GM12878 (cell line): ENCODE measurements around the gene DENND1C.
A peak's percentile ranks its signal among the peaks of the same experiment; 100 is the strongest.

Experiments
- BACH1 ChIP-seq: fragments of 450-650 bp; IDR thresholded peaks from 2 replicates; pipeline ENCODE4 v1.6.1; 2017; ENCODE audit warnings: mild to moderate bottlenecking, borderline replicate concordance
- CHD2 ChIP-seq: IDR thresholded peaks from 2 replicates; pipeline ENCODE4 v1.6.1; 2011; ENCODE audit warnings: low read depth, low read length, improper control_type of control experiment, borderline replicate concordance
- HDAC2 ChIP-seq: fragments of 200-600 bp; sonication (generic); IDR thresholded peaks from 2 replicates; pipeline ENCODE4 v1.6.1; 2017
- JUND ChIP-seq: IDR thresholded peaks from 2 replicates; pipeline ENCODE4 v1.6.1; 2012; ENCODE audit warnings: low read depth, mild to moderate bottlenecking, low read length, improper control_type of control experiment, moderate library complexity
- NRF1 ChIP-seq: conservative IDR thresholded peaks from 2 replicates; pipeline ENCODE4 v1.6.1; 2011; ENCODE audit warnings: mild to moderate bottlenecking, low read depth, low read length, improper control_type of control experiment
- POLR2A ChIP-seq: IDR thresholded peaks from 2 replicates; pipeline ENCODE4 v1.6.1; 2011; ENCODE audit warnings: low read depth, mild to moderate bottlenecking, low read length
- SMC3 ChIP-seq: IDR thresholded peaks from 2 replicates; pipeline ENCODE4 v1.6.1; 2011; ENCODE audit warnings: low read length, improper control_type of control experiment, borderline replicate concordance
- TARDBP ChIP-seq: IDR thresholded peaks from 2 replicates; pipeline ENCODE4 v1.6.1; 2016; ENCODE audit warnings: borderline replicate concordance
- ZBED1 ChIP-seq: IDR thresholded peaks from 2 replicates; pipeline ENCODE4 v1.6.1; 2016; ENCODE audit warnings: borderline replicate concordance
- TF ChIP-seq, protein P1 (sequence below): fragments of 150-350 bp; IDR thresholded peaks from 2 replicates; pipeline ENCODE4 v1.6.1; 2014; ENCODE audit warnings: mild to moderate bottlenecking, low read depth, low read length
- TF ChIP-seq, protein P2 (sequence below), 3 experiments: IDR thresholded peaks in 2 of 3; conservative IDR thresholded peaks in 1 of 3; 2 replicates each; pipeline ENCODE4 v1.5.1; 2011; ENCODE audit warnings: low read depth in 3 of 3, low read length in 3 of 3, mild to moderate bottlenecking in 3 of 3, control low read depth in 2 of 3, moderate library complexity in 2 of 3, inconsistent platforms in 1 of 3, mixed read lengths in 1 of 3; ENCODE audit not compliant: control insufficient read depth in 2 of 3, insufficient read depth in 1 of 3; ENCODE audit errors: extremely low read depth in 1 of 3
- TF ChIP-seq, protein P3 (sequence below): IDR thresholded peaks from 2 replicates; pipeline ENCODE4 v1.6.1; 2012; ENCODE audit warnings: mild to moderate bottlenecking, low read depth, low read length

DNA sequence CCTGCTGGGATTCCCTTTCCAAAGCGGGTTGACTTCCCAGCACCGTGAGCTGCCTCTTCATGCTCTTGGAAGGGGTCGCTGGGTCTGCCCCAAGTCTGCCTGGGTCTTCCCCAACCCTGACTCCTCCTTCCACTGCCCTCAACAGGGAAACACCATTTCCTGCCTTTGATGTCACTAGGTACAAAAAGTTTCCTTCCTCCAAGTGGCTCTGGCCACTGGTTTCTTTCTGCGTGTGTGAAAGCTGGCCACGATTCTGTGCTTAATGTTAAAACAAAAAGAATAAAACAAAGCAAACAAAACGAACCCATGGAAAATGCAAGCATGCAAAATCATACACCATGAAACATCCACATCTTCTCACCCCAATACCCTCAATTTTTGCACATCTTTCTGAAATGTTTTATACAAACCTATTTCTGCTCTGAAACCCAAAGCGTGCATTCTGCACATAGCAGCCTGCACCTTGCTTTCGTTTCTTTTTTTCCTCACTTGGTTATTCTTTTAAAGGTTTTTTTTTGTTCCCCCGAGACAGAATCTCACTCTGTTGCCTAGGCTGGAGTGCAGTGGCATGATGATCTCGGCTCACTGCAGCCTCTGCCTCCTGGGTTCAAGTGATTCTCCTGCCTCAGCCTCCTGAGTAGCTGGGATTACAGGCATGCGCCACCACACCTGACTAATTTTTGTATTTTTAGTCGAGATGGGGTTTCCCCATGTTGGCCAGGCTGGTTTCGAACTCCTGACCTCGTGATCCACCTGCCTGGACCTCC lies 36.7 kb upstream of the DENND1C start:
- no peak for TF ChIP-seq TARDBP
- TF ChIP-seq, protein P1, sequence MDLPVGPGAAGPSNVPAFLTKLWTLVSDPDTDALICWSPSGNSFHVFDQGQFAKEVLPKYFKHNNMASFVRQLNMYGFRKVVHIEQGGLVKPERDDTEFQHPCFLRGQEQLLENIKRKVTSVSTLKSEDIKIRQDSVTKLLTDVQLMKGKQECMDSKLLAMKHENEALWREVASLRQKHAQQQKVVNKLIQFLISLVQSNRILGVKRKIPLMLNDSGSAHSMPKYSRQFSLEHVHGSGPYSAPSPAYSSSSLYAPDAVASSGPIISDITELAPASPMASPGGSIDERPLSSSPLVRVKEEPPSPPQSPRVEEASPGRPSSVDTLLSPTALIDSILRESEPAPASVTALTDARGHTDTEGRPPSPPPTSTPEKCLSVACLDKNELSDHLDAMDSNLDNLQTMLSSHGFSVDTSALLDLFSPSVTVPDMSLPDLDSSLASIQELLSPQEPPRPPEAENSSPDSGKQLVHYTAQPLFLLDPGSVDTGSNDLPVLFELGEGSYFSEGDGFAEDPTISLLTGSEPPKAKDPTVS = no peak
- TF ChIP-seq NRF1 = no peak
- peak; percentile 79 for TF ChIP-seq HDAC2
- no peak; the same call in 1 of the 2 replicates for TF ChIP-seq POLR2A
- TF ChIP-seq JUND = no peak
- TF ChIP-seq, protein P2, sequence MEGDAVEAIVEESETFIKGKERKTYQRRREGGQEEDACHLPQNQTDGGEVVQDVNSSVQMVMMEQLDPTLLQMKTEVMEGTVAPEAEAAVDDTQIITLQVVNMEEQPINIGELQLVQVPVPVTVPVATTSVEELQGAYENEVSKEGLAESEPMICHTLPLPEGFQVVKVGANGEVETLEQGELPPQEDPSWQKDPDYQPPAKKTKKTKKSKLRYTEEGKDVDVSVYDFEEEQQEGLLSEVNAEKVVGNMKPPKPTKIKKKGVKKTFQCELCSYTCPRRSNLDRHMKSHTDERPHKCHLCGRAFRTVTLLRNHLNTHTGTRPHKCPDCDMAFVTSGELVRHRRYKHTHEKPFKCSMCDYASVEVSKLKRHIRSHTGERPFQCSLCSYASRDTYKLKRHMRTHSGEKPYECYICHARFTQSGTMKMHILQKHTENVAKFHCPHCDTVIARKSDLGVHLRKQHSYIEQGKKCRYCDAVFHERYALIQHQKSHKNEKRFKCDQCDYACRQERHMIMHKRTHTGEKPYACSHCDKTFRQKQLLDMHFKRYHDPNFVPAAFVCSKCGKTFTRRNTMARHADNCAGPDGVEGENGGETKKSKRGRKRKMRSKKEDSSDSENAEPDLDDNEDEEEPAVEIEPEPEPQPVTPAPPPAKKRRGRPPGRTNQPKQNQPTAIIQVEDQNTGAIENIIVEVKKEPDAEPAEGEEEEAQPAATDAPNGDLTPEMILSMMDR (IDR thresholded peaks at IDR 0.05 in 2 of 3, conservative IDR thresholded peaks at IDR 0.05 in 1 of 3; ENCODE audit: control insufficient read depth in 2 of 3, extremely low read depth in 1 of 3, insufficient read depth in 1 of 3, low read depth in 3 of 3, low read length in 3 of 3) = no peak
- no peak for TF ChIP-seq CHD2
- TF ChIP-seq BACH1 = peak; percentile 40
- TF ChIP-seq, protein P3, sequence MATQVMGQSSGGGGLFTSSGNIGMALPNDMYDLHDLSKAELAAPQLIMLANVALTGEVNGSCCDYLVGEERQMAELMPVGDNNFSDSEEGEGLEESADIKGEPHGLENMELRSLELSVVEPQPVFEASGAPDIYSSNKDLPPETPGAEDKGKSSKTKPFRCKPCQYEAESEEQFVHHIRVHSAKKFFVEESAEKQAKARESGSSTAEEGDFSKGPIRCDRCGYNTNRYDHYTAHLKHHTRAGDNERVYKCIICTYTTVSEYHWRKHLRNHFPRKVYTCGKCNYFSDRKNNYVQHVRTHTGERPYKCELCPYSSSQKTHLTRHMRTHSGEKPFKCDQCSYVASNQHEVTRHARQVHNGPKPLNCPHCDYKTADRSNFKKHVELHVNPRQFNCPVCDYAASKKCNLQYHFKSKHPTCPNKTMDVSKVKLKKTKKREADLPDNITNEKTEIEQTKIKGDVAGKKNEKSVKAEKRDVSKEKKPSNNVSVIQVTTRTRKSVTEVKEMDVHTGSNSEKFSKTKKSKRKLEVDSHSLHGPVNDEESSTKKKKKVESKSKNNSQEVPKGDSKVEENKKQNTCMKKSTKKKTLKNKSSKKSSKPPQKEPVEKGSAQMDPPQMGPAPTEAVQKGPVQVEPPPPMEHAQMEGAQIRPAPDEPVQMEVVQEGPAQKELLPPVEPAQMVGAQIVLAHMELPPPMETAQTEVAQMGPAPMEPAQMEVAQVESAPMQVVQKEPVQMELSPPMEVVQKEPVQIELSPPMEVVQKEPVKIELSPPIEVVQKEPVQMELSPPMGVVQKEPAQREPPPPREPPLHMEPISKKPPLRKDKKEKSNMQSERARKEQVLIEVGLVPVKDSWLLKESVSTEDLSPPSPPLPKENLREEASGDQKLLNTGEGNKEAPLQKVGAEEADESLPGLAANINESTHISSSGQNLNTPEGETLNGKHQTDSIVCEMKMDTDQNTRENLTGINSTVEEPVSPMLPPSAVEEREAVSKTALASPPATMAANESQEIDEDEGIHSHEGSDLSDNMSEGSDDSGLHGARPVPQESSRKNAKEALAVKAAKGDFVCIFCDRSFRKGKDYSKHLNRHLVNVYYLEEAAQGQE = no peak
- TF ChIP-seq SMC3 = peak; percentile 40; the same call in 1 of the 2 replicates
- TF ChIP-seq ZBED1 = no peak; the same call in 1 of the 2 replicates
